ENCODE data around the gene CCDC192.

The CCDC192 gene

DNA sequence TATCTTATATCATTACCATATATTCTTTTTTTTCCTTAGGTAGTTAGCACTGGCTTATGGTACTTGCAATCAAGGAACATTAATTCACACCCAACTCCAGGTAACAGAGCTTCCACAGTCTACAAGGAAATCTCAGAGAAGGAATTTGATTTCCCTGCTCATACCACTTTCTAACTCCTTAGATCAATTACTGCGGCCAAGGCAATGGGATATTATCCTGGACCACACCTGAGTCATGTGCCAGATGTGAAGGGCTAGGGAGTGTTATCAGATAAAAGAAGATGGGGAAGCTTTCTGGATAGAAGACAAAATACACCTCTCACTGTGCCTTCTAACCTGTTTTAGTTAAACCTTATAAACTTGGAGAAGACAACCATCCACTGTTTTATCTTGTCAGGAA, 181.2 kb downstream of the CCDC192 start:
- Histone ChIP-seq H3K9me3 (ENCODE audit: severe bottlenecking) (no peaks in the 10 kb centered on the region), H3K27ac (no peak overlapping the region), H3K4me3 (ENCODE audit: low read depth, low read length) (no peak overlapping the region), H3K27me3 (ENCODE audit: insufficient read depth, low read depth, severe bottlenecking) (no peaks in the 10 kb centered on the region), H3K36me3 (no peaks in the 10 kb centered on the region)
- no peak for DNase-seq
- TF ChIP-seq, protein P1, sequence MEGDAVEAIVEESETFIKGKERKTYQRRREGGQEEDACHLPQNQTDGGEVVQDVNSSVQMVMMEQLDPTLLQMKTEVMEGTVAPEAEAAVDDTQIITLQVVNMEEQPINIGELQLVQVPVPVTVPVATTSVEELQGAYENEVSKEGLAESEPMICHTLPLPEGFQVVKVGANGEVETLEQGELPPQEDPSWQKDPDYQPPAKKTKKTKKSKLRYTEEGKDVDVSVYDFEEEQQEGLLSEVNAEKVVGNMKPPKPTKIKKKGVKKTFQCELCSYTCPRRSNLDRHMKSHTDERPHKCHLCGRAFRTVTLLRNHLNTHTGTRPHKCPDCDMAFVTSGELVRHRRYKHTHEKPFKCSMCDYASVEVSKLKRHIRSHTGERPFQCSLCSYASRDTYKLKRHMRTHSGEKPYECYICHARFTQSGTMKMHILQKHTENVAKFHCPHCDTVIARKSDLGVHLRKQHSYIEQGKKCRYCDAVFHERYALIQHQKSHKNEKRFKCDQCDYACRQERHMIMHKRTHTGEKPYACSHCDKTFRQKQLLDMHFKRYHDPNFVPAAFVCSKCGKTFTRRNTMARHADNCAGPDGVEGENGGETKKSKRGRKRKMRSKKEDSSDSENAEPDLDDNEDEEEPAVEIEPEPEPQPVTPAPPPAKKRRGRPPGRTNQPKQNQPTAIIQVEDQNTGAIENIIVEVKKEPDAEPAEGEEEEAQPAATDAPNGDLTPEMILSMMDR (IDR thresholded peaks at IDR 0.05; ENCODE audit: low read depth, low read length), result no peak

DNA sequence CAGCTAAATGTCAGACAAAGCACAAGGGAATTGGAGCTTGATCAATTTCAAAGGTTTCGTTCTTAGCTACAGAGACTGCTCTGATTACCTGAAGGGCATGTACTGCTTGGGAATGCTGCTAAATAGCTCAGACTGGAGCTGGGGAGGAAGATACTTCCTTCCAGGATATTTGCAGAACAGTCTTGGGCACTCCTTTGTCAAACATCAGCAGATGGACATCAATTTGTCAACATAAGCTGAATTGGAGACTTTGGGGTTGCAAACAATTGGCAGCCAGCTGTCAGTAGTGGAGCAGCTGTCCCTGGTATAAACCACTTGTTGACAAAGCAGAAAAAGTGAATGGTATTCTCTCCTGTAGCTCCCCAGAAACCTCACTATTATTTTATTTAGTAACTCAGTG, 182.0 kb downstream of the CCDC192 start:
- TF ChIP-seq, protein P1 (IDR thresholded peaks at IDR 0.05; ENCODE audit: low read depth, low read length), result no peak
- DNase-seq, result no peak
- Histone ChIP-seq H3K4me3 (ENCODE audit: low read depth, low read length) (no peak overlapping the region), H3K27me3 (ENCODE audit: insufficient read depth, low read depth, severe bottlenecking) (no peaks in the 10 kb centered on the region), H3K9me3 (ENCODE audit: severe bottlenecking) (no peaks in the 10 kb centered on the region), H3K27ac (no peak overlapping the region), H3K36me3 (no peaks in the 10 kb centered on the region)

GRCh38 chr5:127886081-127886480, 182.9 kb downstream of the CCDC192 start:
- Histone ChIP-seq H3K9me3 (ENCODE audit: severe bottlenecking) (no peaks in the 10 kb centered on the region), H3K27ac (no peak overlapping the region), H3K4me3 (ENCODE audit: low read depth, low read length) (no peak overlapping the region), H3K27me3 (ENCODE audit: insufficient read depth, low read depth, severe bottlenecking) (no peaks in the 10 kb centered on the region), H3K36me3 (no peaks in the 10 kb centered on the region)
- TF ChIP-seq, protein P1 (IDR thresholded peaks at IDR 0.05; ENCODE audit: low read depth, low read length), result no peak
- DNase-seq, result no peak

DNA sequence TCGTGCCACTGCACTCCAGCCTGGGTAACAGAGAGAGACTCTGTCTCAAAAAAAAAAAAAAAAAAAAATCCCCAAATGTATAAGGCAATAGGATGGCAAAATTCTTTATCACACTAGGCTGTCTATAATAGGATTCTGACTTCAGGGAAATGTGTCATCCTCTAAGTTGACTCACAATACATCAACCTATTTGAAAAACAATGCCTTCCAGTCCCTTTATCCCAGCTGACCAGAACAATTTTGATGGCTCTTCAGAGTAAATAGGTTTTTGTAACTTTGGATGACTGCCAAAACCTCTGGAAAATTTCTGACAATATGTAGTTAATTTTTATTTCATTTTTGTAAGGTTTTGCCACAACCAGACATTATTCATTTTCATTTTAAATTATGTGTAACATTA, 184.1 kb downstream of the CCDC192 start:
- Histone ChIP-seq H3K9me3 (ENCODE audit: severe bottlenecking) (no peaks in the 10 kb centered on the region), H3K27ac (no peak overlapping the region), H3K27me3 (ENCODE audit: insufficient read depth, low read depth, severe bottlenecking) (no peaks in the 10 kb centered on the region), H3K36me3 (no peaks in the 10 kb centered on the region), H3K4me3 (ENCODE audit: low read depth, low read length) (no peak overlapping the region)
- TF ChIP-seq, protein P1 (IDR thresholded peaks at IDR 0.05; ENCODE audit: low read depth, low read length), result no peak
- DNase-seq, result no peak

- Histone ChIP-seq H3K36me3 (no peaks in the 10 kb centered on the region), H3K27ac (no peak overlapping the region), H3K4me3 (ENCODE audit: low read depth, low read length) (no peak overlapping the region), H3K9me3 (ENCODE audit: severe bottlenecking) (no peaks in the 10 kb centered on the region), H3K27me3 (ENCODE audit: insufficient read depth, low read depth, severe bottlenecking) (no peaks in the 10 kb centered on the region)
- TF ChIP-seq, protein P1 (IDR thresholded peaks at IDR 0.05; ENCODE audit: low read depth, low read length), result no peak
- DNase-seq, result no peak
Observed at GRCh38 chr5:127891942-127892341, 188.8 kb downstream of the CCDC192 start.

DNA sequence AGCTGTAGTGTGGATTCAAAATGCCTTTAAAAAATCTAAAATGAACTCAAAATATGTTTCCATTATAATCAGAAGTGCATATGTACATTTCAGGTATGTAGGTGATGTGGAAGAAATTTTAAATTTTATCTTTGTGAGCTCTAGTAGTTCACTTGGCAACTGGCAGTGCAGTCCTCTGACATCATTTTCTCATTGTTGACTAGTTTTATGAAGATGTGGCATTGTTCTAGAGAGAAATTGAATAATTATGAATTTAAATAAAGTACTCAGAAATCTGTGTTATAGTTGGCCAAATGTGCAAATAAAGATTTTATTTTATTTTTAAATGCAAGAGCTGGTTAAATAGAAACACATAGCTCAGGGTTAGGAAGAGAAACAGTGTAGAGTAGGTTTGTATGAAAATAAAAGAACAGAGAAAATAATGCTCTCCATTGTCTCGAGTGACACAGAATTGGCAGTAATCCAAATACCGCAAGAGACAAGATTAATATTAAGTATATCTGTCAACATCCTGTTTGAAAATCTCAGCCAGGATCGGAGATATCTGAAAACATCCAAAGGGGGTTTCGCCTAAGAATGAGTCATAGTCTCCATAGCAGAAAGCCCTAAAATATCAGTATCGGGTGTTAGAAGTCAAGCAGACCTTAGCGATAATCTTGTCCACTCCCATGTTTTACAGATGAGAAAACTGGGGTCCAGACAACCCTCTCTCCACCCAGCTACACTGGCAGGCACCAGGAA, 189.4 kb downstream of the CCDC192 start:
- Histone ChIP-seq H3K9me3 (ENCODE audit: severe bottlenecking) (no peaks in the 10 kb centered on the region), H3K27me3 (ENCODE audit: insufficient read depth, low read depth, severe bottlenecking) (no peaks in the 10 kb centered on the region), H3K4me3 (ENCODE audit: low read depth, low read length) (no peak overlapping the region), H3K27ac (no peak overlapping the region), H3K36me3 (no peaks in the 10 kb centered on the region)
- TF ChIP-seq, protein P1 (IDR thresholded peaks at IDR 0.05; ENCODE audit: low read depth, low read length), result no peak
- DNase-seq, result no peak

All from WERI-Rb-1 (cell line).